Left renal pelvis (tissue), 4 donors: ENCODE measurements around the gene MBOAT7. TPM values are rescaled to one million over a fixed set of nuclear protein-coding genes. Genes with fewer than 3 reads are reported as not detected.

Source experiments
- polyA plus RNA-seq, 4 donors: library from polyadenylated mRNA; unstranded; fragments of 120-200 nt; gene quantifications; one replicate each; pipeline ENCODE4 v1.2.1, GENCODE V29; 2013; ENCODE audit not compliant: insufficient read length in 4 of 4

Gene MBOAT7
- polyA plus RNA-seq, 4 donors = 51.8 to 86.8 (median 58.9) TPM

Other genes starting within 250 kb of the MBOAT7 start
- under 1 TPM; 0.15 to 0.50 (median 0.24) TPM for gene CACNG8, start 226.6 kb downstream of the MBOAT7 start, polyA plus RNA-seq
- 1 to 10 TPM in 1 of 4 donors, under 1 TPM in 3; 0.42 to 1.3 (median 0.85) TPM for gene CACNG6, start 197.9 kb downstream of the MBOAT7 start, polyA plus RNA-seq
- under 1 TPM in 1 of 4 donors, not detected in 3; 0.22 TPM for gene VSTM1, start 125.7 kb downstream of the MBOAT7 start, polyA plus RNA-seq
- gene TARM1, start 108.2 kb downstream of the MBOAT7 start, polyA plus RNA-seq = under 1 TPM in 1 of 4 donors, not detected in 3; 0.21 TPM
- under 1 TPM; 0.14 to 0.50 (median 0.24) TPM for gene OSCAR, start 88.8 kb downstream of the MBOAT7 start, polyA plus RNA-seq
- 100 to 1,000 TPM in 2 of 4 donors, 10 to 100 TPM in 2; 84.0 to 157 (median 96.2) TPM for gene NDUFA3, start 86.7 kb downstream of the MBOAT7 start, polyA plus RNA-seq
- gene TFPT, start 73.9 kb downstream of the MBOAT7 start, polyA plus RNA-seq = 10 to 100 TPM; 11.2 to 20.8 (median 12.7) TPM
- 10 to 100 TPM; 50.8 to 72.9 (median 68.7) TPM for gene PRPF31, start 73.8 kb downstream of the MBOAT7 start, polyA plus RNA-seq
- 10 to 100 TPM; 58.9 to 75.7 (median 74.0) TPM for gene CNOT3, start 51.8 kb downstream of the MBOAT7 start, polyA plus RNA-seq
- 10 to 100 TPM in 1 of 4 donors, 1 to 10 TPM in 3; 7.6 to 10.1 (median 8.6) TPM for gene LENG1, start 29.9 kb downstream of the MBOAT7 start, polyA plus RNA-seq
- gene TMC4, start 16.4 kb downstream of the MBOAT7 start, polyA plus RNA-seq = 10 to 100 TPM in 3 of 4 donors, 1 to 10 TPM in 1; 3.8 to 50.3 (median 32.4) TPM
- 10 to 100 TPM; 36.2 to 67.5 (median 45.0) TPM for gene TSEN34, start 1.7 kb upstream of the MBOAT7 start, polyA plus RNA-seq
- 1,000 to 10,000 TPM; 1,290 to 1,562 (median 1,510) TPM for gene RPS9, start 11.3 kb upstream of the MBOAT7 start, polyA plus RNA-seq
- 1 to 10 TPM in 3 of 4 donors, under 1 TPM in 1; 0.40 to 1.8 (median 1.7) TPM for gene LILRB3, start 33.4 kb upstream of the MBOAT7 start, polyA plus RNA-seq
- 1 to 10 TPM in 1 of 4 donors, under 1 TPM in 3; 0.63 to 1.1 (median 0.89) TPM for gene LILRA6, start 53.2 kb upstream of the MBOAT7 start, polyA plus RNA-seq
- gene LILRB5, start 67.7 kb upstream of the MBOAT7 start, polyA plus RNA-seq = 10 to 100 TPM in 1 of 4 donors, 1 to 10 TPM in 3; 2.4 to 10.9 (median 2.8) TPM
- 1 to 10 TPM in 3 of 4 donors, under 1 TPM in 1; 0.80 to 1.9 (median 1.3) TPM for gene LILRB2, start 91.5 kb upstream of the MBOAT7 start, polyA plus RNA-seq
- gene LILRA5, start 123.6 kb upstream of the MBOAT7 start, polyA plus RNA-seq = under 1 TPM; 0.37 to 0.93 (median 0.73) TPM
- gene LILRA4, start 149.6 kb upstream of the MBOAT7 start, polyA plus RNA-seq = under 1 TPM in 3 of 4 donors, not detected in 1; 0.09 to 0.23 (median 0.16) TPM
- 10 to 100 TPM in 1 of 4 donors, 1 to 10 TPM in 3; 3.2 to 10.6 (median 5.1) TPM for gene LAIR1, start 175.4 kb upstream of the MBOAT7 start, polyA plus RNA-seq
- 10 to 100 TPM in 1 of 4 donors, 1 to 10 TPM in 3; 2.1 to 12.1 (median 8.7) TPM for gene TTYH1, start 225.9 kb upstream of the MBOAT7 start, polyA plus RNA-seq